Osteoblast (primary cell): ENCODE measurements around the gene ZNF608. TPM values are rescaled to one million over a fixed set of nuclear protein-coding genes. Genes with fewer than 3 reads are reported as not detected.

Source experiments
- DNase-seq: peaks from one replicate; pipeline ENCODE4 v3.0.0; 2011; ENCODE audit warnings: low spot score, mixed read lengths; ENCODE audit not compliant: insufficient read length; ENCODE audit errors: missing footprints
- H2AFZ ChIP-seq: 2 replicates; pipeline ENCODE4 v1.6.0; 2011; ENCODE audit warnings: mild to moderate bottlenecking, low read length
- H3K27ac ChIP-seq: 2 replicates; pipeline ENCODE4 v1.5.1; 2011; ENCODE audit warnings: mild to moderate bottlenecking, low read depth, low read length, moderate library complexity
- H3K27me3 ChIP-seq: 2 replicates; pipeline ENCODE4 v1.6.0; 2012; ENCODE audit warnings: mild to moderate bottlenecking, control low read depth, inconsistent platforms, low read length, moderate library complexity; ENCODE audit not compliant: insufficient read depth
- H3K36me3 ChIP-seq: 2 replicates; pipeline ENCODE4 v1.5.1; 2011; ENCODE audit warnings: mild to moderate bottlenecking, low read length, control low read depth, moderate library complexity; ENCODE audit not compliant: insufficient read depth
- H3K4me1 ChIP-seq: 2 replicates; pipeline ENCODE4 v1.5.1; 2011; ENCODE audit warnings: mild to moderate bottlenecking, low read length, control low read depth, moderate library complexity; ENCODE audit not compliant: insufficient read depth
- H3K4me2 ChIP-seq: 2 replicates; pipeline ENCODE4 v1.6.0; 2011; ENCODE audit warnings: mild to moderate bottlenecking, low read length; ENCODE audit not compliant: insufficient read depth
- H3K4me3 ChIP-seq: fragments of 200-600 bp; sonication (generic); 3 replicates; pipeline ENCODE4 v1.5.1; 2012; ENCODE audit warnings: mild to moderate bottlenecking, low read length, inconsistent platforms; ENCODE audit not compliant: insufficient read depth
- H3K79me2 ChIP-seq: 2 replicates; pipeline ENCODE4 v1.6.0; 2012; ENCODE audit warnings: mild to moderate bottlenecking, low read length, control low read depth, inconsistent platforms; ENCODE audit not compliant: insufficient read depth
- H3K9me3 ChIP-seq: 2 replicates; pipeline ENCODE4 v1.5.1; 2011; ENCODE audit warnings: low read depth, low read length, control low read depth
- H4K20me1 ChIP-seq: 2 replicates; pipeline ENCODE4 v1.6.0; 2012; ENCODE audit warnings: mild to moderate bottlenecking, low read length, control low read depth; ENCODE audit not compliant: insufficient read depth
- CTCF ChIP-seq: IDR thresholded peaks from 2 replicates; pipeline ENCODE4 v1.5.1; 2011; ENCODE audit warnings: mild to moderate bottlenecking, low read depth, low read length, moderate library complexity; ENCODE audit errors: extremely low read depth
- total RNA-seq: library from RNA; depleted of rRNA; stranded (reverse); fragments of >200 nt; gene quantifications from 2 replicates; pipeline ENCODE4 v1.2.3, GENCODE V29; 2012

ZNF608 gene
- total RNA-seq, 1 donor, result 11.6 TPM

- H3K4me1 ChIP-seq, result peaks cover 35% of the 10 kb centered on the region
- peak overlapping the region; percentile 91 for H2AFZ ChIP-seq
- H3K9me3 ChIP-seq, result no peaks in the 10 kb centered on the region
- peak overlapping the region; percentile 99 for H3K4me2 ChIP-seq
- peaks cover 14% of the 10 kb centered on the region for H3K27me3 ChIP-seq
- no peak for TF ChIP-seq CTCF
- H3K79me2 ChIP-seq, result peaks cover 5% of the 10 kb centered on the region
- peak overlapping the region; percentile 79 for H3K4me3 ChIP-seq
- no peak for DNase-seq
- peak overlapping the region; percentile 77 for H3K27ac ChIP-seq
- H4K20me1 ChIP-seq, result no peaks in the 10 kb centered on the region
- H3K36me3 ChIP-seq, result no peaks in the 10 kb centered on the region
These were observed 1.6 kb upstream of the ZNF608 start for GRCh38 chr5:124747791-124748686.

GRCh38 chr5:124746916-124747790 lies 714 bp upstream of the ZNF608 start:
- peak; percentile 57 for DNase-seq

GRCh38 chr5:124745007-124745927 lies 1.2 kb downstream of the ZNF608 start:
- H3K36me3 ChIP-seq, result no peaks in the 10 kb centered on the region
- no peak overlapping the region for H3K27ac ChIP-seq
- DNase-seq, result no peak
- peaks cover 14% of the 10 kb centered on the region for H3K27me3 ChIP-seq
- no peak for TF ChIP-seq CTCF
- peaks cover 5% of the 10 kb centered on the region for H3K79me2 ChIP-seq
- peaks cover 55% of the 10 kb centered on the region for H3K4me1 ChIP-seq
- peak overlapping the region; percentile 79 for H3K4me3 ChIP-seq
- H3K4me2 ChIP-seq, result peak overlapping the region; percentile 99
- no peaks in the 10 kb centered on the region for H3K9me3 ChIP-seq
- no peaks in the 10 kb centered on the region for H4K20me1 ChIP-seq
- H2AFZ ChIP-seq, result peak overlapping the region; percentile 26

More at GRCh38 chr5:124746916-124747790, 714 bp upstream of the ZNF608 start:
- Histone ChIP-seq H3K27me3 (peaks cover 14% of the 10 kb centered on the region), H3K9me3 (no peaks in the 10 kb centered on the region), H3K4me1 (peaks cover 43% of the 10 kb centered on the region), H3K4me3 (peak overlapping the region; percentile 79), H3K4me2 (peak overlapping the region; percentile 99), H3K36me3 (no peaks in the 10 kb centered on the region), H3K27ac (peak overlapping the region; percentile 77), H3K79me2 (peaks cover 5% of the 10 kb centered on the region), H4K20me1 (no peaks in the 10 kb centered on the region), H2AFZ (peak overlapping the region; percentile 91)
- TF ChIP-seq CTCF, result no peak
